ENCODE results near the gene ELMO2.
A peak's percentile ranks its signal among the peaks of the same experiment; 100 is the strongest.

The ELMO2 gene, protein sequence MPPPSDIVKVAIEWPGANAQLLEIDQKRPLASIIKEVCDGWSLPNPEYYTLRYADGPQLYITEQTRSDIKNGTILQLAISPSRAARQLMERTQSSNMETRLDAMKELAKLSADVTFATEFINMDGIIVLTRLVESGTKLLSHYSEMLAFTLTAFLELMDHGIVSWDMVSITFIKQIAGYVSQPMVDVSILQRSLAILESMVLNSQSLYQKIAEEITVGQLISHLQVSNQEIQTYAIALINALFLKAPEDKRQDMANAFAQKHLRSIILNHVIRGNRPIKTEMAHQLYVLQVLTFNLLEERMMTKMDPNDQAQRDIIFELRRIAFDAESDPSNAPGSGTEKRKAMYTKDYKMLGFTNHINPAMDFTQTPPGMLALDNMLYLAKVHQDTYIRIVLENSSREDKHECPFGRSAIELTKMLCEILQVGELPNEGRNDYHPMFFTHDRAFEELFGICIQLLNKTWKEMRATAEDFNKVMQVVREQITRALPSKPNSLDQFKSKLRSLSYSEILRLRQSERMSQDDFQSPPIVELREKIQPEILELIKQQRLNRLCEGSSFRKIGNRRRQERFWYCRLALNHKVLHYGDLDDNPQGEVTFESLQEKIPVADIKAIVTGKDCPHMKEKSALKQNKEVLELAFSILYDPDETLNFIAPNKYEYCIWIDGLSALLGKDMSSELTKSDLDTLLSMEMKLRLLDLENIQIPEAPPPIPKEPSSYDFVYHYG

DNA sequence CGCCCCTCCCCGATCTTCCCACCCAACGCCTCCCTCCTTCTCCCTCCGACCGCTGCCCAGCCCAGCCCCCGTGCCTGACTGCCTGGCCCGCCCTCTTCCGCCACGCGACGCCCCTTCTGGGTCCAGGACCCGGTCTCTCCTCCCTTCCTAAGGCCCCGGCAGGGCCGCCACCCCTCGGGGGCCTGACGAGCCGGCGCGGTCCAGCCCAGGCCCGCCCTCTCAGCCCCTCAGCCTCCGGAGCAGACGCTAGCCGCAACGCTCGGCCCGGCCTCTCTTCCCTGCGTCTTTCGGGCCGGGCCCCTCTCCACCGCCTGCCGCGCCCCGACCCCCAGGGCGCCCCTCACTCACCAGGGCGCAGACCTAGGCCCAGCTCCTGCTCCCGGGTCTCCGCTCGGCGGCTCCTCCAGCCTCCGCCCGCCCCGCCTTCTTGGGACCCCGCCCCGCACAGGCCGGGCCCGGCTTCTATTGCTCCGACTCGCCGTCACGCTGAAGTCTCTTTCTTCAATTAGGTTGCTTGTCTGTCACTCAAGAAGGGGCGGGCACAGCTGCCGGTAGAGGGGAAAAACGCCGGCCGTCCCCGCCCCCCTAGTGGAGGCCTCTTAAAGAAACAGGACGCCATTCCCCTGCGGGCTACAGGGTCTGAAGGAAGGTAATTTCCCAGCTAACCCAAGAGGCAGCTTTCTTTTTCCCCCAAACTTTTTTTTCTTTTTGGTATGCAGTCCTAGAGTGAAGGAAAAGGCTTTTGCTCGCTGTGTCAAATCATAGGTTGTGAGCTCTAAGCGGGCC lies at the start of gene ELMO2:
Gene ELMO2 (minus strand): TSS at position 416 of the 786 bp plus-strand sequence. CDS start 12,133 bp downstream, outside the sequence.
- DNase-seq = peak; percentile 97

DNA sequence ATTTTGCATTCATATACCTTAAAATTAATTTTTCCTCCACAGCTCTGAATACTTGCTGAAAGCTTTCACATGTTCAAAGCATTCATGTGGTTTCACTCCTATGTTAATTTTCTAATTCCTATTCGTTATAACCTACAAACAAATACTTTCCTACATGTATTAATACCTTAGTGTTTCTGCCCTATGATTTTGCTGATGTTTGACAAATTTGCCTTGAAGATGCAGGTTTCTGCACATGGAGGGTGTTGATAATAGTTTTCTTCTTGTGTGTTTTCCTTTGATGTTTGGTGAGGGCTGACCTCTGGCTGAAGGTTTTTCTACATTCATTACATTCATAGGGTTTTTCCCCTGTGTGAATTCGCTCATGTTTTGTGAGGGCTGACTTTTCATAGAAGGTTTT lies 49.3 kb upstream of the ELMO2 start:
- no peak for DNase-seq

GRCh38 chr20:46446851-46447250 lies 40.4 kb upstream of the ELMO2 start:
- no peak for DNase-seq

GRCh38 chr20:46439837-46440236 lies 33.4 kb upstream of the ELMO2 start:
- DNase-seq = no peak

GRCh38 chr20:46438156-46438750 lies 31.8 kb upstream of the ELMO2 start:
- DNase-seq = peak; percentile 26

GRCh38 chr20:46435146-46435545 lies 28.7 kb upstream of the ELMO2 start:
- no peak for DNase-seq

DNA sequence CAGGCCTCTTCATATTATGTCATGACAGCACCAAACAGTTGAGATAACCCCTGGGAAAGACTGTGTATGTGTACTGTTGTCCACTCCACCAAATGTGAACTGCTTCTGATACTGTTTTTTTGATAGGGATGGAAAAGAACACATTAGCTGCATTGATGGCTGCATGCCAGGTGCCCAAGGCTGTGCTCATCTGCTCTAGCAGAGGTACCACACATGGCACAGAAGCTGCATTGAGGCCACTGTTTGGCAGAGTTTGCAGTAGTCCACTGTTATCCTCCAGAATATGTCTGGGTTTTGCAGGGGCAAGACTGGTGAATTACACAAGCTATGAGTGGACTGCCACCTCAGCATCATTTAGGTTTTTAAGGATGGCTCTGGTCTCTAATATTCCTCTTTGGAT lies 28.2 kb upstream of the ELMO2 start:
- DNase-seq = no peak

GRCh38 chr20:46433051-46433450 lies 26.6 kb upstream of the ELMO2 start:
- no peak for DNase-seq

GRCh38 chr20:46430921-46431712 lies 24.7 kb upstream of the ELMO2 start:
- DNase-seq = no peak

DNA sequence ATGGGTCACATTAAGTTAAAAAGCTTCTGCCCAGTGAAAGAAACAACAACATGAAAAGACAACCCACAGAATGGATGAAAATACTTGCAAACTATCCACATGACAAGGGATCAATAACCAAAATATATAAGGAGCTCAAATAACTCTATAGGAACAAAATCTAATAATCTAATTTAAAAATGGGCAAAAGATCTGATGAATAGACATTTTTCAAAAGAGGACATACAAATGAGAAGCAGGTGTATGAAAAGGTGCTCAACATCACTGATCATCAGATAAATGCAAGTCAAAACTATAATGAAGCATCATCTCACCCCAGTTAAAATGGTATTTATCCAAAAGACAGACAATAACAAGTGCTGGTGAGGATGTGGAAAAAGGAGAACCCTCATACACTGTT lies 21.0 kb upstream of the ELMO2 start:
- DNase-seq = no peak

DNA sequence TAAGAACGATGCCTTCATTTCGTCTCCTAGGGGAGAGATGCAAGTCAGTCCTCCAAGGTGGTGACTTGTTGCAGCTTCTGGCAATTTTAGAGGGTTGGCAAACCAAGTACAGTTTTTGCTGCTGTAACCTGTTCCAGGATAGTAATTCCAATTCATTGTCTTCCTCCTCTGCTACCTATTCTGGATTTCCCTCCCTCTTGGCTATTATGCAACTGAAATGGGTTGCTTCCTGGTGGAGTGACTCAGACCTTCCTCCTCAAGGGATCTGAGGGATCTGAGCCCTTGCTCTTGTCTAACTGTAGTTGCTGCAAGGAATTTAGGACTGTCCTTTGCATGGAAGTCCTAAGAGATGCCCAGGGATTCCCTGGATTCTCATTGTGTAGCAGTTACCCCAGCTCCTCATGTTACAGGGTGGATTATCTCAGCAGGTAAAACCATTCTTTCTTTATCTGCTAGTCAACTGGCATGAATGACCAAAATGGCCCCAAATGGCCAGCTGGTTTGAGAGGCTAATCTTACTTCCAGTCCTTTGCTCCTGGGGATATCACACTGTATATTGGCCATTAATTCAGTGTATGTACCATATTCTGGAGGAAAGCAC lies 17.6 kb upstream of the ELMO2 start:
- DNase-seq = no peak

DNA sequence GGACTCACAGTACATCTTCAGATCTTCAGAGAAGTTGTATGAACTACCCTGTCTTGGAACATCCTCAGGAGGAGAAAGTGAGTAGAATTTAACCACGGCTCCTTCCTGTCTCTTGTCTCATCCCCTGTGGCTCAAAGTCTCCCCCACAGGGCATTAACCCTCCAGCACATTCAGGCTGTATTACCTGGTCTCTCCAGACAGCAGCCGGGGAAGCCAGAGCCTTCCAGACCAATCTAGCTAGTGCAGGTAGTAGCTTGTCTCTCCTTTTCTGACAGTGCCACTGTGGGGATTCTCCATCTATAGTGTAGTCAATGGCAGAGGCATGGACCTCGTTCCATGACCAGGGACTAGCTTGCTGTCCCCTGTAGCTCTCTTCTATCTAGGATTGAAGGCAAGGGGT lies 16.9 kb upstream of the ELMO2 start:
- no peak for DNase-seq

DNA sequence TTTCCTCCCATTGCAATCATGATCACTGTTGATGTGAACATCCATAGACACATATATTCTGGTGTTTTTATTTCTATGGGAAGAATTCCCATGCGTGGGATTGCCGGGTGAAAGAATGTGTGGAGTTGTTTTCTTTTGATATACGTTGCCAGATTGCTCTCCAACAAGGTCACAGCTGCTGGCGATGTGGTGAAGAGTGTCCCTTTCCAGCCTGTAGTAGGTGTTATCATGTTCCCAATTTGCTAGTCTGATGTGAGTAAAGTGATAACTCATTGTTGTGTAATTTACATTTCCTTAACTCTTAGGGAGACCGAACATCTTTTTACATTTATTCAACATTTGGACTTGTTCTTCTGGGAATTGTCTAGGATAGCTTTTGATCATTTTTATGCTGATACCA lies 14.5 kb upstream of the ELMO2 start:
- DNase-seq = no peak

GRCh38 chr20:46419882-46420281 lies 13.5 kb upstream of the ELMO2 start:
- DNase-seq = no peak

DNA sequence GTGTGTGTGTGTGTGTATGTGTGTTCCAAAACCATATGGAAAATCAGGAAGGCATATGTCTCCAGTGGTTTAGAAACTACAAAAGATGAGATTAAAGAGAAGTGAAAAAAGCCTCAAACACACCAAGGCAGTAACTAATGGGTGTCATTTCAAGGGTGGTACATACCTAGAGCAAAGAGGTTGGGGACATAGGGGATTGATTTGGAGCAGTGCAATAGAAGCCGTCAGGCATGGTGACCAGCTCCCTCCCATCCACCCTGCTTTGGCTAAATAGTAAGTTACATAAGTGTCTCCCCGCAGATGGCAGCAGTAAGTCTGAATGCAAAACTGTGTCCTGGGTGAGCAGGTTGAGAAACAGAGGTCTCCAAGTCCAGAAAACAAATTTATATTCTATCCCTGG lies 10.4 kb upstream of the ELMO2 start:
- DNase-seq = no peak

- no peak for DNase-seq
These were observed 10.0 kb upstream of the ELMO2 start for GRCh38 chr20:46416421-46416820.

DNA sequence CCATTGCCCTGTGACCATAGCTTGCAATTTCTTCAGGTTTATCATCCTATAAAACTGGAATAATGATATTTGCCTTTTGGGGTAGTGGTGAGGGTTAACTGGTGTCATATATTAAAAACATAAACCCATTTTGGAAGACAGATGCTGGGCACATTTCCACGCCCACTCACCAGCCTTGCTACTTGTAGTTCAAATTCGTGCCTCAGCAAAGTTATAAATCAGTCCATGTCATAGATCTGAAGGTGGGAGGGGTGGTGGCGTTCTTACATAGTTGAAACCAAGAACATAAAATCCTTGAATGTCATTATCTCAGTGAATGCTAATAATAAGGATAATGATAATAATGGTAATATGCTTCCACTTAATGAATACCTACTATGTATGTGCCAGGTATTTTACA lies 9.4 kb upstream of the ELMO2 start:
- no peak for DNase-seq

DNA sequence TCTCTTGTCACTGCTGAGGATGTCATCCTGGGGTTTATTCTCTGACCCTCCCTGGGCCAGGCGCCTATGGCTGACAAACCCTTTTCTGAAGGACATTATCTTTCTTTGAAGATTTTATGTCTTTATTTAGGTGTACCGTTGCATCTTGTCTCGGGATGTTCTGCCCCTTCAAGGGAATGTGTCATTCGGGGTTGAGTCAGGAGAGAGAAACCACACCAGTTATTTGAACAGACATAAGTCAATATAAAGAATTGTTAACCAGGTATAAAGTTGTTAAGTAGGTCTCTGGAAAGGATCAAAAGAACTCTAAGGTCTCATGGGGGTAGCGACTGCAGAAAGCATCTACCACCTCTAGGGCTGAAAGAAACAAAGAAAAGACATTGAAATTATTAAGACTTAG lies 8.2 kb upstream of the ELMO2 start:
- no peak for DNase-seq

GRCh38 chr20:46411637-46412036 lies 5.2 kb upstream of the ELMO2 start:
- no peak for DNase-seq

GRCh38 chr20:46408281-46408731 lies 1.9 kb upstream of the ELMO2 start:
- DNase-seq = no peak

GRCh38 chr20:46407671-46407996 lies 1.2 kb upstream of the ELMO2 start:
- no peak for DNase-seq
